HG02588 (cell line): ENCODE measurements around the gene TMEM54.

Source experiments
- ATAC-seq: cut with Tn5 transposase; IDR thresholded peaks from one replicate; pipeline ENCODE4 v1.9.1; 2021; ENCODE audit warnings: mild to moderate bottlenecking, moderate library complexity; ENCODE audit not compliant: unreplicated experiment

TMEM54 gene

GRCh38 chr1:32895325-32896215, 5.6 kb downstream of the TMEM54 start:
- ATAC-seq = no peak

- no peak for ATAC-seq
Measured at GRCh38 chr1:32894681-32895080, 6.5 kb downstream of the TMEM54 start.

- no peak for ATAC-seq
Measured at GRCh38 chr1:32894019-32894600, 7.1 kb downstream of the TMEM54 start.

- ATAC-seq = no peak
Measured at GRCh38 chr1:32893198-32894018, 7.8 kb downstream of the TMEM54 start.

GRCh38 chr1:32892368-32893197, 8.6 kb downstream of the TMEM54 start:
- no peak for ATAC-seq

- no peak for ATAC-seq
Measured at GRCh38 chr1:32891630-32892029, 9.6 kb downstream of the TMEM54 start.

DNA sequence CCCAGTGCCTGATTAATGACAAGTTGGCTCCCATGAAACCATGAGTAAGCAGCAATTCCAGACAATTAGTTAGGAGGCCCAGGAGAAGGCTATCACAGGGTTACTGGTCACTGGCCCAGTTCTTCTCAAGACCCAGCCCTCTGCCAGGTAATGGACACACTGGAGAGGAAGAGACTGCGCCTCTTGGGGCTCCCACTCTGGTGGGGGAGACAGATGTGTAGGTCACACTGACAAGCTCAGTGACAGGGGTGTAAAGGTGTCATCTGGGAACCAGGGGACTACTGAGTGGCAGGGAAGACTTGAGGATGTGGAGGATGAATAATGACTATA, 10.0 kb downstream of the TMEM54 start:
- no peak for ATAC-seq

DNA sequence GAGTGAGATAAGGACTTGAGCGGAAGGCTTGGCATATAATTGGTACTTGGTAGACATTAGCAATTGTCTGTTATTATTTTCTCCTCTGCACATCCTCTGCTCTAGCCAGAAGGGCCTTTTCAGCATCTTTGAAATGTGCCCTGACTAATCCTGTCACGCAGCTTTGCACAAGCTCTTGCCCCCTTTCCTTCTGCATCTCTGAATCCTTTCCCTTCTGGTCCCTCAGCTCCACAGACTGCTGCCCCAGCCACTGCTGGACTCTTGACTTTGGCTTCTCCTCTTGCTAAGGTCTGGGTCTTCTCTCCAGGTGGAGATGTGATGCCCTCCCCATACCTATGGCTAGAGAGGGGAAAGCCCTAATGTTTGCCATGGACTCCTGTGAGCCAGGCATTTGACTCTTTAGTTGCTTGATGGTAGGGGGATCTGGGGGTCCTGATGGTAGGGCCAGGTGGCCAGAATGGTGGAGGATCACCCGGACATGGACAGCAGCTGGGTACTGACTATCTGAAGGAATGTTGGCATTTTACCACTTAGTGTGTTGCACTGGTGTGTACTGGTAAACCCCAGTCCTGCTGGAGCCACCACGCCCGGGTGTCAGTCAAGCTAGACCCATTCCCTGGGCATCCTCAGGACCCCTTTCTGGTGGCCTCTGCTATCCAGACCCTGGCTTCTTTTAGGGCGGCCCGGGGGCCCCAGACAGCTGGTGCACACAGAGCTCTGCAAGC, 10.5 kb downstream of the TMEM54 start:
- no peak for ATAC-seq

GRCh38 chr1:32889731-32890278, 11.4 kb downstream of the TMEM54 start:
- ATAC-seq = no peak

DNA sequence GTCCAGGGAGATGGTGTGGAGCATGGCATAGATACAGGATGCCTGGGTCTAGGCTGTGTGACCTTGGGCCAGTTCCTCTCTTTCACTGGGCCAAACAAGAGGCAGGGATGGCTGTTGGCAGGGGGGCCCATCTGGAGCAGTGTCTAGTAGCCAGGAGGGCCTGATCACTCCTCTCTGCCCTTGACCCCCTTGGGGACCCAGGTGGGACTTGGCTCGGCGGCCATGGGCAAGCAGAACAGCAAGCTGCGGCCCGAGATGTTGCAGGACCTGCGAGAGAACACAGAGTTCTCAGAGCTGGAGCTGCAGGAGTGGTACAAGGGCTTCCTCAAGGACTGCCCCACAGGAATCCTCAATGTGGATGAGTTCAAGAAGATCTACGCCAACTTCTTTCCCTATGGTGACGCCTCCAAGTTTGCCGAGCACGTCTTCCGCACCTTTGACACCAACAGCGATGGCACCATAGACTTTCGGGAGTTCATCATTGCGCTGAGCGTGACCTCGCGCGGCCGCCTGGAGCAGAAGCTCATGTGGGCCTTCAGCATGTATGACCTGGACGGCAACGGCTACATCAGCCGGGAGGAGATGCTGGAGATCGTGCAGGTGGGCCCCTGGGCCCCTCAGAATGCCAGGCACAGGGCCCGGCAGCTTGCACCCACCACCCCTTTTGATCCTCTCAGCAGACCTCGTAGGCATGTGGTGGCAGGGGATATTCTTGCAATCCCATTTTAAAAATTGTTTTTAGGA, 12.3 kb downstream of the TMEM54 start:
- no peak for ATAC-seq

- no peak for ATAC-seq
Measured at GRCh38 chr1:32888134-32888533, 13.1 kb downstream of the TMEM54 start.

GRCh38 chr1:32887623-32888022, 13.6 kb downstream of the TMEM54 start:
- ATAC-seq = no peak

- no peak for ATAC-seq
Measured at GRCh38 chr1:32886828-32887414, 14.3 kb downstream of the TMEM54 start.

DNA sequence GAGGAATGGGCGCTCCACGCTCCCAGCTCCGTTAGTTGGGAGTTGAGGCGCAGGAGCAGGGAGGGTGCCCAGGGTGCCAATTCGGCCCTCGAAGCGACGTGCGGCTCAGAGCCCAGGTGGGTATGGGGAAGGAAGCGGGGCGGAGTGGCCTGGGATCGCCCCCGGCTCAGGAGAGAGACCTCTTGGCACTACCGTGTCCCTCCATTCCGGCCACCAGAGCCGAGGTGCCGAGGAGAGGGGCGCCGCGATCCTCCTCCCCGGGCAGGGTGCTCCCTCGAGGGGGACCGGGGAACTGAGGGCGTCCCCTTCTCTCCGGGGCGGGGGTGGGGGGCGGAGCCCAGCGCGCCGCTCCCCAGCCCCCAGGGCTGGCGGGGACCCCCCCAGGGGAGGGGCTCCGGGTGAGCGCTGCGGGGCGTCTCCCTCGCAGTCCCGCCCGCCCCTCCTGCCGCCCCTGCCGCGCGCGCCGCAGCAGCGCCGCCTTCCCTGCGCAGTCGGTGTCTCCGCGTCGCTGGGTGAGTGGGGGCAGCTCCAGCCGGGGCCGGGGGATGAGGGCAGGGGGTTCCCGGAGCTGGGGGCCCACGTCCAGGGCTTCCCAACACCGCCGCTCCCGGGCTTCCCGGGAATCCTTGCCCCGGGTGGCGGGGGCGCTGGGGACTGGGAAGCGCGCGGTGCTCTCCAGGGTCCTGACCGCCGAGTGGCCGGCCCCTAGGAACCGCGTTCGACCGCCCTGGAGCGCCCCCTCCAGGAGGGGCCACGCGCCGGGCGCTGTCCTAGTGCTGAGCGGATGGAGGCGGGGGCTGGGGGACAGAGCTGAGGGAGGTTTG, 15.0 kb downstream of the TMEM54 start, which contains the start of gene HPCA:
TSS of gene HPCA (plus strand) at position 488 of the 824 bp plus-strand sequence. CDS start 2,408 bp downstream, outside the sequence.
- ATAC-seq = no peak

GRCh38 chr1:32885676-32886003, 15.5 kb downstream of the TMEM54 start:
- no peak for ATAC-seq

DNA sequence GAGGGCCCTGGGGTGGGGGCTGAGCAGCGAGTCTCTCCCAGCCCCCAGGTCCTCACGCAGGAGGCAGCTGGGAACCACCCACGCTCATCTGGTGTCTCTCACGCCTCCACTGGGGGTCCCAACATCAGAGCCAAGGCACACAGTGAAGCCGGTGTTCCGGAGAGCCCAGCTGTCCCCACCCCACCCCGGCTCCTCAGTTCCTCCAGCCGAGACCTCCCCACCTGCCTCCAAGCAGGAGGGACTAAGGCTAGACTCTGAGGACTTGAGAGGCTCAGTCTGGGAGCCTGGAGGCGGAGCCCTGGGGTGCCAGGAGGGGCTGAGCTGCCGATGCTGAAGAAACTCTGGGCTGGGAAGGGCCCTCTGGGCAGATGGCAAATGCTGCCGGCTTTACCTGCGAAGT, 16.5 kb downstream of the TMEM54 start:
- ATAC-seq = no peak

DNA sequence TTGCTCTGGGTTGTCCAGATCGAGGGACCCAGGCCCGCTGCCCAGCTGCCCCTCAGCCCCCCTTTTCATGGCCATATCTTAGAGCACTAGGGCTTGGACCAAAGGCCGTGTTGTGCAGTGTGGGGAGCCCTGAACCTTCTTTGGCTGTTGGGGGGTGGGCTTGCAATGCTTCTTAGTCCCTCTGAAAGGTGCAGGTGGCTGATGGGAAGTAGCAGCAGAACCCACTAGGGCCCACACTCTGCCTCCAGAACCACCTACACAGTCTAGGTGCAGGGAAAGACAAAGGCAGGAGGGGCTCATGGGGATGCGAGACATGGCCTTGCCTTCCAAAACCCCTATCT, 17.2 kb downstream of the TMEM54 start:
- ATAC-seq = no peak
